GM12891 (cell line): Measurements from ENCODE around the gene TANC1.

ENCODE experiments used
- DNase-seq: peaks from one replicate; pipeline ENCODE4 v3.0.0; 2011; ENCODE audit warnings: low spot score; ENCODE audit not compliant: insufficient read length
- FAIRE-seq: peaks from 2 replicates; lab custom pipeline; 2011; peaks lifted over from hg19 to GRCh38; lab: Jason Lieb, UNC
- PAX5 ChIP-seq: IDR thresholded peaks from 2 replicates; pipeline ENCODE4 v1.6.1; 2011; ENCODE audit warnings: low read length, moderate library complexity, mild to moderate bottlenecking; ENCODE audit not compliant: insufficient read depth, severe bottlenecking
- POLR2A ChIP-seq: IDR thresholded peaks from 2 replicates; pipeline ENCODE4 v1.6.1; 2011; ENCODE audit warnings: low read depth, low read length, control low read depth
- POLR2AphosphoS5 ChIP-seq: IDR thresholded peaks from 2 replicates; pipeline ENCODE4 v1.6.1; 2011; ENCODE audit warnings: low read depth, low read length, control low read depth
- POU2F2 ChIP-seq: IDR thresholded peaks from 2 replicates; pipeline ENCODE4 v1.6.1; 2011; ENCODE audit warnings: low read depth, mild to moderate bottlenecking, control low read depth, low read length, moderate library complexity
- SPI1 ChIP-seq: IDR thresholded peaks from 2 replicates; pipeline ENCODE4 v1.6.1; 2011; ENCODE audit warnings: low read depth, low read length, control low read depth
- TAF1 ChIP-seq: IDR thresholded peaks from 2 replicates; pipeline ENCODE4 v1.6.1; 2011; ENCODE audit warnings: low read depth, low read length, control low read depth

Gene TANC1

DNA sequence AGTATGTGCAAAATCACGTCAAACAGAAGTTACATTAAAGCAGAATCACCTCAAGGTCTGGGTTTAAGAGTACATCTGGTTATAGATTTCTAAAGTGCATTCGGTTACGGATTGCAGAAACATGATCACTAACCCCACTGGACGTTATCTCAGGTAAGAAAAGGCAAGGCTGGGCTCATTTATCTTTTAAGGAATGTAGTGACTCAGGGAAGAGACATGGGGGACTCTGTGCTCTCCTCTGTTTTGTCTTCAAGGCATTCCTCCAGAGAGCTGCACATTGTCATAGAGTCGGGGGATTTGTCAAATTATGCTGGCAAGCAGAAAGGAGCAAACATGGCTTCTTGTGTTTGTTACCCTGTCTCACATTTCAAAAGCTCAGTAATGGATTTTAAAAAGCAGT, 303.7 kb downstream of the TANC1 start:
- DNase-seq (no peak), FAIRE-seq (no peak)
- TF ChIP-seq PAX5 (no peak), TAF1 (no peak), POLR2AphosphoS5 (no peak), POU2F2 (no peak), POLR2A (no peak), SPI1 (no peak)

DNA sequence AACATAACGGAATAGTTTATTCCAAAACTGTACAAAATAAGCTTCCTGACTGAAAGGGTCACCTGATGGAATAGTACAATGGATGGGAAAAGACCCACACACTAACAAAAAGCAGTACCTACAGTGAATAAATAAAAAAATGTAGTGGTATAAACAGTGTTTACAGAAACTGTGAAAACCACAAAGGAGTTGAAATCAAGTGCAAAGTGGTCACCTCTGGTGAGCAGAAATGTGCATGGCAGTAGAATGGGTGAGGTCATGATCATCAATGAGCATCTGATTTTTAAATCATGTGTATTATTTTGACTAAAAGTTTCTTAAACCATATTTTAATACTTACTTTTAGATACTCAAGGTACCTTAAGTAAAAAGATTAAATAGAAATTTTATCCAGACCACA, 306.7 kb downstream of the TANC1 start:
- TF ChIP-seq PAX5 (no peak), POLR2AphosphoS5 (no peak), POU2F2 (no peak), TAF1 (no peak), SPI1 (no peak), POLR2A (no peak)
- no peak for FAIRE-seq

DNA sequence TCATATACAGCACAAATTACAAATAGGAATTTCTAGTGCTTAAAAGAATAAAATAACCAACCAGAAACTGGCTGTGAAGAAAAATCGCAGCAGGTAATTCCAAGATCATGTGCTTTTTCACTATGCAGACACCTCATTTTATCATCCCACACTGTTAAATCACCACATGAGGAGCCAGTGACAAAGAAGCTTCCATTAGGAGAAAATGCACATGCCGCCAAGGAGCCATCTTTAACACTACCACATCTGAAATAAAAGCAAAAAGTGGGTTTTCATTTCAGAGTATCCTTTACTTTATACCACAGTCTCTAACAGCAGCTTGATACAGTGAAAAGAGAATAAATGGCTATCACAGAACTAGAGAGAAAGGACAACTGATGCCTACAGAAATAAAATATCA, 311.3 kb downstream of the TANC1 start:
- FAIRE-seq (no peak), DNase-seq (no peak)
- TF ChIP-seq TAF1 (no peak), SPI1 (no peak), POU2F2 (no peak), POLR2A (no peak), POLR2AphosphoS5 (no peak), PAX5 (no peak)

More for the DNA sequence above, 306.7 kb downstream of the TANC1 start:
- DNase-seq, result no peak

DNA sequence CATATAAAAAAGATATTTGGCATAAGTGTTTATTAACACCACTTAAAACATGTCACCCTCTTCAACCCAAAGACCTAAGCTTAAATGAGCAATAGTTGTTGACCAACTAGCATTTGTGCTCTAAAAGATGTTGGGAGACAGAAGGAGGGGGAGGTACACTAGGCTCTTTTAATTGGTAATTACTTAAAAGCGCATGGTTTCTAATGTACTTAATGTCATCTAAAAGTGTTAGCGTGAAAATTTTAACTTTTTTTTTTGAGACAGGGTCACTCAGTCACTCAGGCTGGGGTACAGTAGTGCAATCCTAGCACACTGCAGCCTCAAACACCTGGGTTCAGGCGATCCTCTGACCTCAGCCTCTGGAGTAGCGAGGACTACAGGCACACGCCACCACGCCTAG, 312.6 kb downstream of the TANC1 start:
- DNase-seq (no peak), FAIRE-seq (no peak)
- no peak for TF ChIP-seq POLR2A
- no peak for TF ChIP-seq TAF1
- TF ChIP-seq SPI1, result no peak
- no peak for TF ChIP-seq POU2F2
- no peak for TF ChIP-seq POLR2AphosphoS5
- TF ChIP-seq PAX5, result no peak
